GM13976 (cell line): Measurements from ENCODE around the gene TMEM240.
"Not testable (repeated sequence)": the region's sequence is repeated elsewhere in the genome, so short reads cannot be mapped to it uniquely, and the experiment has no call there.

Experiments used
- DNase-seq: peaks from one replicate; pipeline ENCODE4 v3.0.0; 2012; ENCODE audit warnings: low spot score
- in situ Hi-C: fragments of 300-500 bp; cut with MboI; formaldehyde crosslinking; loops from one replicate; pipeline ENCODE4 v1.12.0; 2022; ENCODE audit warnings: low sequenced_read_pairs, mixed read lengths, inconsistent platforms; ENCODE audit not compliant: unreplicated experiment
- TF ChIP-seq, protein P1 (sequence below): IDR thresholded peaks from 2 replicates; pipeline ENCODE4 v1.5.1; 2012; ENCODE audit warnings: borderline replicate concordance, mild to moderate bottlenecking; ENCODE audit not compliant: insufficient read depth; ENCODE audit errors: extremely low read depth, missing control alignments, control extremely low read depth

Gene TMEM240

DNA sequence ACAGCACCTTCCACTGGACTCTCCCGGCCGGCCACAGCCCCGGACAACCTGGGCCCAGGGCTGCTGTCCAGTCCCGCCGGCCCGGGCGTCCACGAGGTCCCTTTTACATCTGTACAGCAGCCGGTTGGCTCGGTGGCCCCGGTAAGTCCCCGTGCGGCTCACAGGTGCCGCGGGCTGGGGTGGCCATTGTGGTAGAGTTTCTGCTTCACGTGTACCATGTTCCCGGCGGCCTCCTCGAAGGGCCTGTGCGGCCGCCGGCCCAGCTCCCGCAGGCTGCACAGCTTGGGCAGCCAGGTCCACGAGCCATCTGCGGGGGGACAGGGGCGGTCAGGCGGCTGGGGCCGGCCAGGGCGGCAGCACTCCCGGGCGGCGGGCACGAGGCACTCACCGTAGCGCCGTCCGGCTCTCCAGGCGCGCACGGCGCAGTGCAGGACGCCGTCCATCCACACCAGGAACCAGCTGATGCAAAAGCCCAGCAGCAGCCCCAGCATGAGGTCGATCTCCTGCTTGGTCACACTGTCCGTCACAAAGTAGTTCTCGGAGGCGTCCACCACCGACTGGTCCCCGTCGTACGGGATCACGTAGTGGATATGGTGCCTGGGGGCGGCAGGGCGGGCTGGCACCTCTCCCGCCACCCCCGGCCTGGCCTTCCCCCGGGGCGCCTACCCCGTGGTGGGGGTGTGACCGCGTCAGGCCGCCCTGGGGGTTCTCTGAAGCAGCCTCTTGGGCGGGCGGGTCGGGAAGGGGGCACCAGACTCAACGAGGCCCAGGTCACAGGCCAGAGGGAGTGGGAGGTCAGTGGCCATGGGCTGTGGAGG lies 5.0 kb downstream of the TMEM240 start:
- TF ChIP-seq, protein P1, sequence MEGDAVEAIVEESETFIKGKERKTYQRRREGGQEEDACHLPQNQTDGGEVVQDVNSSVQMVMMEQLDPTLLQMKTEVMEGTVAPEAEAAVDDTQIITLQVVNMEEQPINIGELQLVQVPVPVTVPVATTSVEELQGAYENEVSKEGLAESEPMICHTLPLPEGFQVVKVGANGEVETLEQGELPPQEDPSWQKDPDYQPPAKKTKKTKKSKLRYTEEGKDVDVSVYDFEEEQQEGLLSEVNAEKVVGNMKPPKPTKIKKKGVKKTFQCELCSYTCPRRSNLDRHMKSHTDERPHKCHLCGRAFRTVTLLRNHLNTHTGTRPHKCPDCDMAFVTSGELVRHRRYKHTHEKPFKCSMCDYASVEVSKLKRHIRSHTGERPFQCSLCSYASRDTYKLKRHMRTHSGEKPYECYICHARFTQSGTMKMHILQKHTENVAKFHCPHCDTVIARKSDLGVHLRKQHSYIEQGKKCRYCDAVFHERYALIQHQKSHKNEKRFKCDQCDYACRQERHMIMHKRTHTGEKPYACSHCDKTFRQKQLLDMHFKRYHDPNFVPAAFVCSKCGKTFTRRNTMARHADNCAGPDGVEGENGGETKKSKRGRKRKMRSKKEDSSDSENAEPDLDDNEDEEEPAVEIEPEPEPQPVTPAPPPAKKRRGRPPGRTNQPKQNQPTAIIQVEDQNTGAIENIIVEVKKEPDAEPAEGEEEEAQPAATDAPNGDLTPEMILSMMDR = no peak
- in situ Hi-C loops = no loop called here
- no peak for DNase-seq

DNA sequence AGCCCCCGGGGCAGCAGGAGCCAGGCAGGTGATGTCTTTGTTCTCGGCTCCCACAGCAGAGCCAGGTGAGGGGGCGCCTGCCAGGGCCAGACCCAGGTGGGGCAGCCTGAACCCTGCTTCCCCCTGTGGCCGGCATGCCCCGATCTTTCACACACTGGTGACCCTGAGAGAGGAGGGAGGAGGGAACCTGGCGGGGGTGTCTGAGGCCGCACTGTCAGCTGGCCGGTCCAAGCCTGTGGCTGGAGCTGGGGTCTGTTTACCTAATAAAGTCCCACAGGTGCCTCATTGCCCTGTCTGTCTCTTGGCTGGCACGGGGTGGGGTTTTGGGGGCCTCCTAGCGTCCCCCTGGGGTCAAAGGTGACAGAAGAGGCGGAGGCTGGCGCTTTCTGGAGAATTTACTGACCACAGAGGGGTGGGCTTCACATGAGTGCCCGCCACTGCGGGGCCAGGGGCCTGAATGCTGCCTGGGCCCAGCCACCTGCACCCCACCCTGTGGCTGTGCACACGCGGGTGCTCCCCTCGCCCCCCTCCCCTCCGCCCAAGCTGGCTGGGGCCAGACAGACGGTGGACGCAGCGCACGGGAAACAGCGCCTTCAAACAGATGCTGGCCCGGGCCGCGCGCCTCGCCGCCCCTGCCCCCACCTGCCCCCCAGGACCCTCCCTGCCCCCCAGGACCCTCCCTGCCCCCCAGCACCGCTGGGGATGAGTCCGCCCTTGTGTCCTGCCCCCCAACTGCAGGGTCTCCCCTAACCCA lies 5.8 kb downstream of the TMEM240 start:
- TF ChIP-seq, protein P1 = no peak
- DNase-seq = no peak
- in situ Hi-C loops = no loop called here

DNA sequence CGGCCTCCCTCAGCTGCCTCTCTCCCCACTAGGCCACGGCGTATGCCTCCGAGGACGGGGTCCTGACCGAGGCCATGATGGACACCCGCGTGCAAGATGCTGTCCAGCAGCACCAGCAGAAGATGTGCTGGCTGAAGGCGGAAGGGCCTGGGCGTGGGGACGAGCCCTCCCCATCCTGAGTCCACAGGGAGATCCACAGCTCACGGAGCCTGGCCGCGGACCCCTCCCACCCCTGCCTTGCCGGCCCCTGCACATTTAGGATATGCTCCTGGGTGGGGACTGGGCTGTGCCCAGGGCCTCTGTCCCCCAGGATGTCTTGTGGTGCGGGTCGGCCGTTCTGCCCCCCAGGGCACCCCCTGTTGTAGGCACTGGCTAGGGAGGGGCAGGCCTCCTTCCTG lies 6.5 kb downstream of the TMEM240 start:
- in situ Hi-C loops, DNase-seq: not testable (repeated sequence)

DNA sequence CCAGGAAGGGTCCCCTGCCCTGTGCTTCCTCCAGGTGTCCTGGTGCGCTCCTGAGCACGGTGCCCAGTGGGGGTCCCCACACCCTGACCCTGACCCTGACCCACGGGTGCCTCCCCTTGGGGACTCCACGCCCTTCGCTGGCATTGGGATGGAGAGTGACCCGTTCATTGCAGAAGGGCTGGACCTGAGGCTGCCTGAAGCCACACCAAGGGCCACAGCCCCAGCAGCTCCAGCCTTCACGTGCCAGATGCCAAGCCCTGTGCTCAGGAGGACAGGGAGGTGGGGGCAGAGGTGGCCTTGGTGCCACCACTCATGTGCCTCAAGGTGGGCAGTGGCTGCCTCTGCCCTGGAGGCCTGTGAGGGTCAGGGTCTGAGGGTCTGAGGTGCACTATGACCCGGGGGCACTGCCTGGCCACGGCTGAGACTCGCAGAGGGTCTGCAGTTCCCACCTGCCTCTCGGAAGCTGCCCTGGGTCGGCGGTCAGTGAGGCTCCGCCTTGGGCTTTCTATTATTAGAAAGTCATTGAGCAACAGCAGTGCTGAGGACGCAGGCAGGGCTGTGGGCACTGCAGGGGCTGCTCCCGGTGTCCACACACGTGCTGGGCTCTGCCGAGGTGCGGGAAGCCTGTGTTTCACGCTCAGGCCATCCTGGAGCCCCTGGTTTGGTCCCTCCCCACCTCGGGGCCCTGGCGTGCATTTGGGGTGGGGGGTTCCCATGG lies 7.1 kb downstream of the TMEM240 start:
- in situ Hi-C loops, DNase-seq: not testable (repeated sequence)

DNA sequence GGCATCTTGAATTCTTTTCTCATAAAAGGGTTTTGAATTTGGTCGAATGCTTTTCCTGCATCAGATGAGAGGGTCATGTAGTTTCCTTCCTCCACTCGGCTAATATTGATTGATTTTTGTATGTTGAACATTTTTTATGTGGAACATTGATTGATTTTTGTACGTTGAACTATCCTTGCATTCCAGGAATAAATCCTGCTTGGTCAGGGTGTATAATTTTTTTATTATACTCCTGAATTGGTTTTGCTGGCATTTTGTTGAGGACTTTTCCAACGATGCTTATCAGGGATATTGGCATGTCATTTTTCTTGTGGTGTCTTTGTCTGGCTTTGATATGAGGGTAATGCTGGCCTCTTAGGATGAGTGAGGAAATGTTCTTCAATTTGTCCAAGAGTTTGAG lies 8.5 kb downstream of the TMEM240 start:
- no peak for DNase-seq
- TF ChIP-seq, protein P1 = no peak
- in situ Hi-C loops = no loop called here

DNA sequence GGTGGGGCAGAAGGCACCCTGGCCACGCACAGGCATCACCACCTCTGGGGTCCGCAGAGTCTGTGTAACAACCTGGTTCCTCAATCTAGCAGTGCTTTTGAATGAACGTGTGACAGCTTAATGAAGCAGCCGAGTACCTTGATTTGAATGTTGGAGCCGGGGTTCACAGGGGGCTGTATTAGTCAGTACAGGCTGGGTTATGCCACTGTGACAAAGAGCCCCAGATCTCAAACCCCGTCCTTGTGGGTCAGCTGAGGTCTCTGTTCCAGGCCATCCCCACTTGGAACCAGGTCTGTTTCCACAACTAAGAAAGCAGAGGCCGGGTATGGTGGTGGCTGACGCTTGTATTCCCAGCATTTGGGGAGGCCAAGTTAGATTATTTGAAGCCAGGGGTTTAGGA lies 10.5 kb downstream of the TMEM240 start:
- in situ Hi-C loops = no loop called here
- DNase-seq = no peak
- TF ChIP-seq, protein P1 = no peak

DNA sequence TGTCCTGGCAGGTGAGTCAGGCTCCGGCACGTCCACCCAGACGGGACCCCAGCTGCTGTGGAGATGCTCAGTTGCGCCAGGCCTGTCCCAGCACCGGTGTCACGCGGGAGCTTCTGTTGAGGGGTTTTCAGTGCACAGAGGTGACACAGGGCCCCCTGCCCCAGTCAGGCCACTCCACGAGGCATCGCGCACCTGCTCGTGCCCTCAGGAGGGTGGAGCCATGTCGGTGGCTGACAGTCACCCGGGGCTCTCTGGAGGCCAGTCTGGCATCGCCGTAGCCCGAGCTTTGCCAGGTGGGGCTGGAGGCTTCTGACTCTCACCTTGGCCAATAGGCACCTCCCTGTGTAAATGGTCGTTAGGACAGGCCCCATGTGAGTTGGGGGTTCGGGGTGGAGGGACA lies 11.1 kb downstream of the TMEM240 start:
- TF ChIP-seq, protein P1 = no peak
- DNase-seq = no peak
- in situ Hi-C loops = no loop called here
